DMS79 treated with DMSO at 0.1 percent for 48 hours (cell line): ENCODE results near the gene TSPAN4.

Experiments
- DNase-seq: peaks from one replicate; lab custom pipeline; 2025; lab: John Stamatoyannopoulos, UW

TSPAN4 gene

GRCh38 chr11:889257-889656, 46.6 kb downstream of the TSPAN4 start:
- DNase-seq = no peak

GRCh38 chr11:889687-890475, 47.2 kb downstream of the TSPAN4 start:
- DNase-seq = no peak

GRCh38 chr11:890794-891540, 48.3 kb downstream of the TSPAN4 start:
- peak; percentile 29 for DNase-seq

GRCh38 chr11:893008-893654, 50.5 kb downstream of the TSPAN4 start:
- DNase-seq = no peak

GRCh38 chr11:894575-895201, 52.0 kb downstream of the TSPAN4 start:
- no peak for DNase-seq

GRCh38 chr11:895331-896110, 52.9 kb downstream of the TSPAN4 start:
- DNase-seq = no peak

GRCh38 chr11:897253-898142, 54.8 kb downstream of the TSPAN4 start:
- no peak for DNase-seq

- DNase-seq = no peak
These were observed 55.5 kb downstream of the TSPAN4 start for GRCh38 chr11:898143-898511.

- DNase-seq = no peak
These were observed 56.0 kb downstream of the TSPAN4 start for GRCh38 chr11:898540-899190.

GRCh38 chr11:899724-900123, 57.1 kb downstream of the TSPAN4 start:
- DNase-seq = no peak

GRCh38 chr11:900545-900944, 57.9 kb downstream of the TSPAN4 start:
- no peak for DNase-seq

GRCh38 chr11:901452-902061, 58.9 kb downstream of the TSPAN4 start:
- DNase-seq = no peak

GRCh38 chr11:904380-904779, 61.7 kb downstream of the TSPAN4 start:
- no peak for DNase-seq

GRCh38 chr11:905952-906351, 63.3 kb downstream of the TSPAN4 start:
- no peak for DNase-seq

GRCh38 chr11:907668-908067, 65.0 kb downstream of the TSPAN4 start:
- DNase-seq = no peak

- DNase-seq = no peak
These were observed 65.6 kb downstream of the TSPAN4 start for GRCh38 chr11:908273-908672.

- DNase-seq = no peak
These were observed 66.8 kb downstream of the TSPAN4 start for GRCh38 chr11:909406-909805.

- DNase-seq = no peak
These were observed 67.5 kb downstream of the TSPAN4 start for GRCh38 chr11:910044-910588.

- peak; percentile 29 for DNase-seq
These were observed 68.0 kb downstream of the TSPAN4 start, which contains the start of gene CHID1 for GRCh38 chr11:910589-911030. Gene CHID1 (minus strand): TSS chr11:910810. CDS start chr11:904816, 5,994 bp downstream.
